Gastroesophageal sphincter (tissue), 3 donors: ENCODE results near the gene KANSL2.

Experiments
- POLR2AphosphoS5 ChIP-seq: sonication (generic); formaldehyde crosslinking; IDR thresholded peaks from one replicate; pipeline ENCODE4 v1.6.1; 2017; ENCODE audit warnings: antibody characterized with exemption
- TF ChIP-seq, protein P1 (sequence below), 4 experiments: fragments of 200-600 bp in 2 of 4; fragments of 450-650 bp in 2 of 4; sonication (generic) in 1 of 4; IDR thresholded peaks; one replicate each; pipeline ENCODE4 v1.5.1; 2017 to 2019; ENCODE audit warnings: antibody characterized with exemption in 4 of 4, mild to moderate bottlenecking in 2 of 4, moderate library complexity in 2 of 4

DNA sequence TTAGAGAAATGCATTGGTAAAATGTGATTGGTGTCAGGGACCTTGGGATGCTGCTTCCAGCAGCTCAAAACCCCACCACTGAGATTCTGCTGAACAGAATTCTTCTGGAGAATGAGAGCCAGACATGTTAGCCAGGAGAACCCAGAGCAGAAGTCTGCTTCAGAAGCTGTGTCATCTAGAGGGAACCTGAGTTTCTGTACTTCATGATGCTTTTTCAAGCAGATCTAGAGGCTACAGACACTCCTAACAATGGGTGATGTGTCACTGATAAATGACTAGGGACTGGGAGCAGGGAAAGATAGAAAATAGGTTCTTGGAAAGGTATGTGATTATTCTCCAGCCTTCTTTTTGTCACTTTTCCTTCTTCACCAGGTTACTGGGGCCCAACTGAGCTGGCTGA, 41.6 kb downstream of the KANSL2 start:
- no peak for TF ChIP-seq POLR2AphosphoS5
- TF ChIP-seq, protein P1, sequence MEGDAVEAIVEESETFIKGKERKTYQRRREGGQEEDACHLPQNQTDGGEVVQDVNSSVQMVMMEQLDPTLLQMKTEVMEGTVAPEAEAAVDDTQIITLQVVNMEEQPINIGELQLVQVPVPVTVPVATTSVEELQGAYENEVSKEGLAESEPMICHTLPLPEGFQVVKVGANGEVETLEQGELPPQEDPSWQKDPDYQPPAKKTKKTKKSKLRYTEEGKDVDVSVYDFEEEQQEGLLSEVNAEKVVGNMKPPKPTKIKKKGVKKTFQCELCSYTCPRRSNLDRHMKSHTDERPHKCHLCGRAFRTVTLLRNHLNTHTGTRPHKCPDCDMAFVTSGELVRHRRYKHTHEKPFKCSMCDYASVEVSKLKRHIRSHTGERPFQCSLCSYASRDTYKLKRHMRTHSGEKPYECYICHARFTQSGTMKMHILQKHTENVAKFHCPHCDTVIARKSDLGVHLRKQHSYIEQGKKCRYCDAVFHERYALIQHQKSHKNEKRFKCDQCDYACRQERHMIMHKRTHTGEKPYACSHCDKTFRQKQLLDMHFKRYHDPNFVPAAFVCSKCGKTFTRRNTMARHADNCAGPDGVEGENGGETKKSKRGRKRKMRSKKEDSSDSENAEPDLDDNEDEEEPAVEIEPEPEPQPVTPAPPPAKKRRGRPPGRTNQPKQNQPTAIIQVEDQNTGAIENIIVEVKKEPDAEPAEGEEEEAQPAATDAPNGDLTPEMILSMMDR (IDR thresholded peaks at IDR 0.05): no peak
